Activated effector memory CD4-positive, alpha-beta T cell treated with anti-CD3 and anti-CD28 coated beads, Interleukin-2, amount 50 U/mL, for 16 hours (primary cell): ENCODE measurements around the gene VMP1.
"Not testable (repeated sequence)": the region's sequence is repeated elsewhere in the genome, so short reads cannot be mapped to it uniquely, and the experiment has no call there.

Source experiments
- DNase-seq: peaks from one replicate; pipeline ENCODE4 v3.0.0-alpha.2; 2020

Gene VMP1

GRCh38 chr17:59844884-59845594 lies 137.6 kb downstream of the VMP1 start:
- DNase-seq, result peak; percentile 60

- DNase-seq, result peak; percentile 73
Measured at GRCh38 chr17:59845595-59846393, 138.3 kb downstream of the VMP1 start.

GRCh38 chr17:59846394-59847165 lies 139.1 kb downstream of the VMP1 start:
- DNase-seq, result peak; percentile 66

GRCh38 chr17:59848385-59848668 lies 140.9 kb downstream of the VMP1 start:
- peak; percentile 12 for DNase-seq

GRCh38 chr17:59848778-59849177 lies 141.3 kb downstream of the VMP1 start:
- peak; percentile 71 for DNase-seq

- peak; percentile 42 for DNase-seq
Measured at GRCh38 chr17:59850311-59850710, 142.9 kb downstream of the VMP1 start.

GRCh38 chr17:59851439-59852375 lies 144.3 kb downstream of the VMP1 start:
- DNase-seq, result peak; percentile 38

GRCh38 chr17:59852847-59853167 lies 145.4 kb downstream of the VMP1 start:
- DNase-seq, result not testable (repeated sequence)

GRCh38 chr17:59853168-59853918 lies 145.9 kb downstream of the VMP1 start:
- peak; percentile 89 for DNase-seq

- DNase-seq, result peak; percentile 13
Measured at GRCh38 chr17:59853919-59854729, 146.7 kb downstream of the VMP1 start.

- no peak for DNase-seq
Measured at GRCh38 chr17:59856859-59857794, 149.7 kb downstream of the VMP1 start.

- DNase-seq, result no peak
Measured at GRCh38 chr17:59858167-59858816, 150.8 kb downstream of the VMP1 start.

- no peak for DNase-seq
Measured at GRCh38 chr17:59858932-59859331, 151.5 kb downstream of the VMP1 start.

GRCh38 chr17:59859444-59860025 lies 152.1 kb downstream of the VMP1 start:
- DNase-seq, result no peak

GRCh38 chr17:59863616-59864015 lies 156.2 kb downstream of the VMP1 start:
- DNase-seq, result no peak

- DNase-seq, result peak; percentile 3
Measured at GRCh38 chr17:59869941-59870218, 162.4 kb downstream of the VMP1 start.

GRCh38 chr17:59870482-59870881 lies 163.0 kb downstream of the VMP1 start:
- DNase-seq, result peak; percentile 12

- DNase-seq, result no peak
Measured at GRCh38 chr17:59872351-59872750, 164.9 kb downstream of the VMP1 start.

GRCh38 chr17:59873414-59873813 lies 166.0 kb downstream of the VMP1 start:
- not testable (repeated sequence) for DNase-seq
